Measurements from ENCODE around the gene PLXNB3. TPM values are rescaled to one million over a fixed set of nuclear protein-coding genes. Genes with fewer than 3 reads are reported as not detected.
"Not testable (repeated sequence)": the region's sequence is repeated elsewhere in the genome, so short reads cannot be mapped to it uniquely, and the experiment has no call there.

PLXNB3 gene
- total RNA-seq, 1 donor from 2014 or later, result 99.1 TPM

DNA sequence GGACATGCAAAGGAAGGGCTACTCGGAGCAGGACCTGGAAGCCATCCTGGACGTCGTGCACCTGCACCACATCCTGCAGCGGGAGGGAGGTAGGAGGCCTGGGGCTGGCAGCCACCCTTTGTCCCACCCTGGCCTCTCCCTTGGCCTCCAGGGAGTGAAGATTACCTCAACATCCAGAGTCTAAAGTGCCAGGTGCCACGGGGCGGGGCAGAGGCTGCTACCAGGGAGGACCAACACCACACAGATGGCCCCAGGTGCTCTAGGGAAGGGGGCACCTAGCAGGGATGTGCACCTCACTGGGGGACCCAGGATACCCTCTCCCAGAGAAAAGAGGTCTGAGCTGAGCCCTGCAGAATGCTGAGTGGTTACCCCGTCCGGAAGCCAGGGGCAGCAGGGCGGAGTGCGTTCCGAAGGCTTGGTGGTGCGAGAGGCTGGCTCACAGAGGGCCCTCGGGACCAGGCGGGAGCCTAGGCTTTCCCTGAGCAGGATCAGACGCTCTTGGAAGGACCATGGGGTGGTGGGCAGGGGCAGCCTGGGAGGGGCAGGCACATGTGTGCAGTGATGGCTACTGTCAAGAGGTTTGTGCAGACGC lies 23.3 kb upstream of the PLXNB3 start:
- no peak for DNase-seq (ENCODE audit: low spot score in 2 of 2)
- TF ChIP-seq, protein P1, sequence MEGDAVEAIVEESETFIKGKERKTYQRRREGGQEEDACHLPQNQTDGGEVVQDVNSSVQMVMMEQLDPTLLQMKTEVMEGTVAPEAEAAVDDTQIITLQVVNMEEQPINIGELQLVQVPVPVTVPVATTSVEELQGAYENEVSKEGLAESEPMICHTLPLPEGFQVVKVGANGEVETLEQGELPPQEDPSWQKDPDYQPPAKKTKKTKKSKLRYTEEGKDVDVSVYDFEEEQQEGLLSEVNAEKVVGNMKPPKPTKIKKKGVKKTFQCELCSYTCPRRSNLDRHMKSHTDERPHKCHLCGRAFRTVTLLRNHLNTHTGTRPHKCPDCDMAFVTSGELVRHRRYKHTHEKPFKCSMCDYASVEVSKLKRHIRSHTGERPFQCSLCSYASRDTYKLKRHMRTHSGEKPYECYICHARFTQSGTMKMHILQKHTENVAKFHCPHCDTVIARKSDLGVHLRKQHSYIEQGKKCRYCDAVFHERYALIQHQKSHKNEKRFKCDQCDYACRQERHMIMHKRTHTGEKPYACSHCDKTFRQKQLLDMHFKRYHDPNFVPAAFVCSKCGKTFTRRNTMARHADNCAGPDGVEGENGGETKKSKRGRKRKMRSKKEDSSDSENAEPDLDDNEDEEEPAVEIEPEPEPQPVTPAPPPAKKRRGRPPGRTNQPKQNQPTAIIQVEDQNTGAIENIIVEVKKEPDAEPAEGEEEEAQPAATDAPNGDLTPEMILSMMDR (IDR thresholded peaks at IDR 0.05), result no peak
- H3K4me3 ChIP-seq, result no peak overlapping the region
- intact Hi-C loops (cut with DNase I), result no loop called here
- no peaks in the 10 kb centered on the region for H3K27me3 ChIP-seq
- no peaks in the 10 kb centered on the region for H3K4me1 ChIP-seq
- no peak overlapping the region for H3K27ac ChIP-seq
- peaks cover 6 to 18% of the 10 kb centered on the region in 2 donors for H3K36me3 ChIP-seq
- no peaks in the 10 kb centered on the region for H3K9me3 ChIP-seq

DNA sequence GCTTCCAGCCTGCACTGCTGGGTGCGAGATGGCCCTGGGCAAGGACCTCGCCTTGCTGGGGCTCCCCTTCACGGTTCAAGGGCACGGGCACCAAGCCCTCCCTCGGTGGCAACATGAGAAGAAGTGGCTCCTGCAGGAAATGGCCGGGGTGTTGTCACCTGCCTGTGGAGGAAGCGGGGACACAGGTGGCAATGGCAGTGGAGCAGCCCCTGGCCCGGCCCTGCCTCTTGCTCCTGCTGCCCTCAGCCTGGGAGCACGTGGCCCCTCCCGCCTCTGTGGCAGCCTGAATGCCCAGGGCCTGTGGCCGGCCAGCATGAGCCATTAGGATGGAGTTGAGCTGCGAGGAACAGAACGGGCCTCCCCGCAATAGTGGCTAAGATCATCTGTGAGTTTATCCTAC lies 22.6 kb upstream of the PLXNB3 start:
- TF ChIP-seq, protein P1 (IDR thresholded peaks at IDR 0.05), result no peak
- intact Hi-C loops (cut with DNase I), result no loop called here
- Histone ChIP-seq H3K9me3 (no peaks in the 10 kb centered on the region), H3K27ac (no peak overlapping the region), H3K4me3 (no peak overlapping the region), H3K4me1 (no peaks in the 10 kb centered on the region), H3K36me3 (peaks cover 2 to 12% of the 10 kb centered on the region in 2 donors), H3K27me3 (no peaks in the 10 kb centered on the region)
- no peak for DNase-seq (ENCODE audit: low spot score in 2 of 2)

DNA sequence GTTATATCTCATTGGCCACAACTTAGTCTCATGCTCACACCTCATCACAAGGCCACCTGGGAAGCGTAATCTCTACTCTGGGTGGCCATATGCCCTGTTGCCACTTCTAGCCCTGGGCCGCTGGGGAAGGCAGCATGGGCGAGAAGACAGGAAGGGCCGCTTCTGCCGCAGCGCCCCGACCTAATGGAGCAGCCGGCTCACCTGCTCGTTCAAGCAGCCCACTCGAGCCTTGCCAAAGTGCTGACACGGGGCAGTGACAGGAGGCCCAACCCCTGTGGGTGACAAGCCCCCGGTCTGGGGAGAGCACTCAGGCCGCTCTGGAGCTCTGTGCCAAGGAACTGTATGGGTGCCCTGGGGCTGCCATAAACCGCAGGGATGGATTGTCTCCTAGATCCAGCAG lies 21.9 kb upstream of the PLXNB3 start:
- H3K27ac ChIP-seq; H3K4me1 ChIP-seq; H3K36me3 ChIP-seq; H3K9me3 ChIP-seq; intact Hi-C loops (cut with DNase I); DNase-seq (ENCODE audit: low spot score in 2 of 2); H3K4me3 ChIP-seq; H3K27me3 ChIP-seq: not testable (repeated sequence)

DNA sequence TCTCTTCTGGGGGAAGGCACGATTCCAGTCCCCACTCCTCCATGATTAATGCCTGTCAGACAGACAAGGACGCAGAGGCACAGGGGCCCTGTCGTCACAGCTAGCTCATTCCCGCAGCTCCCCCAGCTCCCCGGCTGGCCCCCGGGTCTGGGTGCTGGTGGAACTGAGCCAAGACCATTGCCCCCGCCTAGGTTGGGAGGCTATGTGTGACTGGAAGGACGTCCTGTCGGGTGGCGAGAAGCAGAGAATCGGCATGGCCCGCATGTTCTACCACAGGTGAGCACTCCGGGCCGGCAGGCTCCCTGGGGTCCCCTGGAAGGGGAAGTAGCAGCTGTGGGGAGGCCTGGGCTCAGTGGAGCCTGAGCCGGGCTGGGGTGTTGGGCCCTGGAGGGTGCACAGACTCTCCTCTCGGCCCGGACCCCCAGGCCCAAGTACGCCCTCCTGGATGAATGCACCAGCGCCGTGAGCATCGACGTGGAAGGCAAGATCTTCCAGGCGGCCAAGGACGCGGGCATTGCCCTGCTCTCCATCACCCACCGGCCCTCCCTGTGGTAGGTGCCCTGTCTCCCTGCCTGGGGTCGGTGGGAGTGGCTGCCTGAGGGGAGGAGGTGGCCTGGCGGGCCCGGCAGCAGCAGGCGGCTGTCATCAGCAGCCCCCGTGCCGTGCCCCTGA lies 21.1 kb upstream of the PLXNB3 start:
- H3K9me3 ChIP-seq; H3K27me3 ChIP-seq; H3K4me1 ChIP-seq; H3K36me3 ChIP-seq; intact Hi-C loops (cut with DNase I): not testable (repeated sequence)
- H3K4me3 ChIP-seq, result peak overlapping the region in 1 of 2 donors; percentile 51
- peak in 1 of 2 donors; percentile 62 for DNase-seq (ENCODE audit: low spot score in 2 of 2)
- H3K27ac ChIP-seq, result peak overlapping the region; percentile 67 to 78

DNA sequence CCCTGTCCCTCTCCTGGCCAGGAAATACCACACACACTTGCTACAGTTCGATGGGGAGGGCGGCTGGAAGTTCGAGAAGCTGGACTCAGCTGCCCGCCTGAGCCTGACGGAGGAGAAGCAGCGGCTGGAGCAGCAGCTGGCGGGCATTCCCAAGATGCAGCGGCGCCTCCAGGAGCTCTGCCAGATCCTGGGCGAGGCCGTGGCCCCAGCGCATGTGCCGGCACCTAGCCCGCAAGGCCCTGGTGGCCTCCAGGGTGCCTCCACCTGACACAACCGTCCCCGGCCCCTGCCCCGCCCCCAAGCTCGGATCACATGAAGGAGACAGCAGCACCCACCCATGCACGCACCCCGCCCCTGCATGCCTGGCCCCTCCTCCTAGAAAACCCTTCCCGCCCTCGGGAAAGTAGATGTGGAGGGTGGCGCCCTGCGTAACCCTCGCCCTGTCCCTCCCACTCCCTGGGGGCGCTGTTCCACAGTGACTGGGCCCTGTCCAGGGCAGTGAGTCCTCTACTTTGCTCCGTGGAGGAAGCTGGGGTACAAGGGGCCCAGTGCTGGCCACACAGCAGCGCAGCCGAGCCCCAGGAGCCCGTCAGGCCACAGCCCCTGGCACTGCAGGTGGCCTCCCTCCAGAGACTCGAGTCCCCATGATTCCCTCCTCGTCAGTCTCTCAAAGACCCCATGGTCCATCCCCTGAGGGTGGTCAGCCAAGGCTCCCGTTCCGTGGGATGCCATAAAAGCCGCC lies 20.4 kb upstream of the PLXNB3 start:
- H3K36me3 ChIP-seq; intact Hi-C loops (cut with DNase I); H3K4me1 ChIP-seq; H3K27me3 ChIP-seq; H3K9me3 ChIP-seq: not testable (repeated sequence)
- H3K27ac ChIP-seq, result peak overlapping the region; percentile 78
- peak overlapping the region; percentile 26 to 51 for H3K4me3 ChIP-seq
- peak; percentile 56 to 90 for DNase-seq (ENCODE audit: low spot score in 2 of 2)
- TF ChIP-seq, protein P1 (IDR thresholded peaks at IDR 0.05), result peak in 1 of 3 experiments; percentile 5

DNA sequence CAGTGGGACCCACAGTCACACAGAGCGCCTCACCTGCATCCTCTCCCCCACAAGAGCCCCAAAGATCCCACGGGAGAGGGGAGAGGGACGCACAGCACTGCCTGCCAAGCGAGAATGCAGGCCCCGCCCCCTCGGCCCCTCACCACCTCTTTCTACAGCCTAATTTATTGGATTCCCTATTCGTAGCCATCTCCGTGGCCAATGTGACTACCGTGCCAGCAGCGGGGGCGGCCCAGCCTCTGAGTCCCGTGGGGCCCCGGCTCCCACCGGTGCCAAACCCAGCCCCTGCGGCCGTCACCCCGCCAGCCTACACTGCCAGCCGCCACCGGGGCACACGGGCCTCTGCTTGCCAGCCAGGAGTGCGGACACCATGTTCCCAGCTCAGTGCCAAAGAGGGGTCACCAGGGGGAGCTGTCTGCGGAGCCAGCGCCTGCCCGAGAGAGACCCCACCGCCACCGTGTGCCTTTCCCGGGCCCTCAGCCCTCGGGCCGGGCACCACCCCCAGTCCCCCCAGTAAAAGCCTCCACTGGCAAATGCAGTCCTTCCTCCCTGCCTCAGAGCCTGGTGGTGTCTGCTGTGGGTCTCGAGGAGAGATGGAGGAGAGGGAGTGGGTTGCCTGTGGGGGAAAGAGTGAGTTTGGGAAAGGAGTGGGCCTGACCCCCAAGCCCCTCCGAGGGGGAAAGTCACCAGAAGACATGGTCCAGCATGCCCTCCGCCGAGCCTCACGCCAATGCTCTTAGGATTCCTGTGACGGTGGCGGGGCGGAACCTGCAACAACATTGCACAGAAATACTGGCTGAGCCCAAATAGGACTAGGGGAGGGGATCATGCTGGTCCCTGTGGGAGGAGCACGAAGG lies 19.6 kb upstream of the PLXNB3 start:
- Histone ChIP-seq H3K4me1 (no peaks in the 10 kb centered on the region), H3K36me3 (no peaks in the 10 kb centered on the region), H3K27ac (peak overlapping the region; percentile 78), H3K4me3 (peak overlapping the region; percentile 26 to 51), H3K9me3 (no peaks in the 10 kb centered on the region), H3K27me3 (no peaks in the 10 kb centered on the region)
- TF ChIP-seq, protein P1 (IDR thresholded peaks at IDR 0.05), result peak in 1 of 3 experiments; percentile 25
- DNase-seq (ENCODE audit: low spot score in 2 of 2), result no peak
- intact Hi-C loops (cut with DNase I), result no loop called here

DNA sequence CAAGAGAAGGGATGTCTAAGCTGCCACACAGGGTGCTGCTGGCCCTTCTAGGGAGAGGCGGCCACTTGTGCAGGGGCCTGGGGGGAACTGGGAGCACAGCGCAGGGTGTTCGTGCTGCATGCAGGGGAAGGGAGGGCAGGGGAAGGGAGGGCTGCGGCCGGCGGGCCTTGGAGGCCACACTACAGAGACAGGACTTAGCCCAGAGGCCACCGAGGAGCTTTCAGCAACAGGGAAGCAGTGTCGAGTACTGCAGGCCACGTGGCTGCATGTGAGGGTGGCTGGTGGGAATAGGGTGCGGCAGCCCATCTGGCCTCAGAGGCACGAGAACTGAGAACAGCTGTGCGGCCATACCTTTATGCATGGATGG lies 19.0 kb upstream of the PLXNB3 start:
- H3K36me3 ChIP-seq; DNase-seq (ENCODE audit: low spot score in 2 of 2); H3K27me3 ChIP-seq; H3K9me3 ChIP-seq; intact Hi-C loops (cut with DNase I); H3K4me1 ChIP-seq; H3K4me3 ChIP-seq: not testable (repeated sequence)
- peak overlapping the region in 1 of 2 donors; percentile 78 for H3K27ac ChIP-seq
